GM19035 (cell line): ENCODE results near the gene RAPSN.

Experiments
- ATAC-seq: cut with Tn5 transposase; IDR thresholded peaks from one replicate; pipeline ENCODE4 v1.9.1; 2021; ENCODE audit not compliant: unreplicated experiment

RAPSN gene

GRCh38 chr11:47448566-47449427 lies at the start of gene RAPSN:
RAPSN (minus strand) TSS chr11:47449136; CDS start chr11:47448964, 172 bp downstream.
- ATAC-seq: no peak

- no peak for ATAC-seq
Measured at GRCh38 chr11:47498149-47498548, 49.2 kb upstream of the RAPSN start.

- ATAC-seq: no peak
Measured at GRCh38 chr11:47496808-47497207, 47.9 kb upstream of the RAPSN start.

- no peak for ATAC-seq
Measured at GRCh38 chr11:47495856-47496217, 46.9 kb upstream of the RAPSN start.

GRCh38 chr11:47495011-47495855 lies 46.3 kb upstream of the RAPSN start:
- no peak for ATAC-seq

GRCh38 chr11:47489395-47489755 lies 40.4 kb upstream of the RAPSN start:
- ATAC-seq: no peak

- ATAC-seq: no peak
Measured at GRCh38 chr11:47488674-47489394, 39.9 kb upstream of the RAPSN start.

GRCh38 chr11:47488111-47488510 lies 39.2 kb upstream of the RAPSN start:
- no peak for ATAC-seq

GRCh38 chr11:47487421-47487820 lies 38.5 kb upstream of the RAPSN start:
- no peak for ATAC-seq

GRCh38 chr11:47485107-47485506 lies 36.2 kb upstream of the RAPSN start:
- no peak for ATAC-seq

- no peak for ATAC-seq
Measured at GRCh38 chr11:47483457-47483856, 34.5 kb upstream of the RAPSN start.

- no peak for ATAC-seq
Measured at GRCh38 chr11:47480762-47481161, 31.8 kb upstream of the RAPSN start.

- no peak for ATAC-seq
Measured at GRCh38 chr11:47478651-47479329, 29.9 kb upstream of the RAPSN start.

- no peak for ATAC-seq
Measured at GRCh38 chr11:47477753-47478152, 28.8 kb upstream of the RAPSN start.

GRCh38 chr11:47477323-47477722 lies 28.4 kb upstream of the RAPSN start:
- ATAC-seq: no peak

GRCh38 chr11:47470671-47471070 lies 21.7 kb upstream of the RAPSN start:
- ATAC-seq: no peak

- ATAC-seq: no peak
Measured at GRCh38 chr11:47469361-47470179, 20.6 kb upstream of the RAPSN start.

- no peak for ATAC-seq
Measured at GRCh38 chr11:47468598-47469214, 19.8 kb upstream of the RAPSN start.

- no peak for ATAC-seq
Measured at GRCh38 chr11:47467357-47467756, 18.4 kb upstream of the RAPSN start.
